HG03460 (cell line): ENCODE results near the gene HNRNPM.
"Not testable (repeated sequence)": the region's sequence is repeated elsewhere in the genome, so short reads cannot be mapped to it uniquely, and the experiment has no call there.

Experiments
- ATAC-seq: cut with Tn5 transposase; IDR thresholded peaks from one replicate; pipeline ENCODE4 v1.9.1; 2021; ENCODE audit not compliant: unreplicated experiment

HNRNPM gene

GRCh38 chr19:8444677-8445487, at the start of gene HNRNPM:
Gene HNRNPM (plus strand): TSS chr19:8444975. CDS start chr19:8444999, 24 bp downstream.
- peak; percentile 73 for ATAC-seq

- no peak for ATAC-seq
Observed at GRCh38 chr19:8395621-8396082, 49.1 kb upstream of the HNRNPM start.

GRCh38 chr19:8396185-8396562, 48.6 kb upstream of the HNRNPM start:
- no peak for ATAC-seq

GRCh38 chr19:8396563-8397203, 48.1 kb upstream of the HNRNPM start:
- no peak for ATAC-seq

- ATAC-seq: no peak
Observed at GRCh38 chr19:8397271-8397670, 47.5 kb upstream of the HNRNPM start.

GRCh38 chr19:8397746-8398310, 46.9 kb upstream of the HNRNPM start:
- no peak for ATAC-seq

- ATAC-seq: no peak
Observed at GRCh38 chr19:8398311-8398771, 46.4 kb upstream of the HNRNPM start.

- ATAC-seq: no peak
Observed at GRCh38 chr19:8399681-8400188, 45.0 kb upstream of the HNRNPM start.

- ATAC-seq: no peak
Observed at GRCh38 chr19:8401981-8402411, 42.8 kb upstream of the HNRNPM start.

GRCh38 chr19:8403098-8403819, 41.5 kb upstream of the HNRNPM start:
- ATAC-seq: no peak

GRCh38 chr19:8403820-8404109, 41.0 kb upstream of the HNRNPM start:
- no peak for ATAC-seq

GRCh38 chr19:8404391-8405151, 40.2 kb upstream of the HNRNPM start:
- no peak for ATAC-seq

- ATAC-seq: not testable (repeated sequence)
Observed at GRCh38 chr19:8410718-8411117, 34.1 kb upstream of the HNRNPM start.

GRCh38 chr19:8412783-8413628, 31.8 kb upstream of the HNRNPM start, which contains the start of gene MARCHF2:
Gene MARCHF2 (plus strand): TSS chr19:8413305. CDS start chr19:8421841, 8,536 bp downstream.
- peak; percentile 98 for ATAC-seq

- ATAC-seq: no peak
Observed at GRCh38 chr19:8413629-8413995, 31.2 kb upstream of the HNRNPM start.

GRCh38 chr19:8416796-8417195, 28.0 kb upstream of the HNRNPM start:
- ATAC-seq: no peak

GRCh38 chr19:8421484-8422461, 23.0 kb upstream of the HNRNPM start:
- ATAC-seq: no peak

- ATAC-seq: no peak
Observed at GRCh38 chr19:8423817-8424223, 21.0 kb upstream of the HNRNPM start.
